Mesodermal cell (in vitro differentiated cells): ENCODE results near the gene TNFAIP3.

ENCODE experiments used
- H3K27ac ChIP-seq: 2 replicates; pipeline ENCODE4 v1.7.0; 2013; ENCODE audit warnings: mild to moderate bottlenecking, low read depth, low read length, moderate library complexity; ENCODE audit not compliant: severe bottlenecking
- H3K36me3 ChIP-seq: 2 replicates; pipeline ENCODE4 v1.7.1; 2013; ENCODE audit warnings: mild to moderate bottlenecking, low read length, moderate library complexity; ENCODE audit not compliant: control insufficient read depth, insufficient read depth
- H3K4me1 ChIP-seq: one replicate; pipeline ENCODE4 v1.7.1; 2013; ENCODE audit warnings: mild to moderate bottlenecking, low read length; ENCODE audit not compliant: insufficient read depth, control insufficient read depth, poor library complexity, severe bottlenecking
- H3K4me3 ChIP-seq: 2 replicates; pipeline ENCODE4 v1.7.0; 2013; ENCODE audit warnings: low read length, control low read depth, mild to moderate bottlenecking; ENCODE audit not compliant: insufficient read depth, poor library complexity, severe bottlenecking; ENCODE audit errors: extremely low read depth
- H3K9me3 ChIP-seq: 2 replicates; pipeline ENCODE4 v1.7.1; 2013; ENCODE audit warnings: mild to moderate bottlenecking, low read length, moderate library complexity; ENCODE audit not compliant: control insufficient read depth
- WGBS, 2 experiments: methylation state at CpG; one replicate each; pipeline ENCODE4 v1.1.5; 2013; ENCODE audit warnings: missing lambda C conversion rate in 2 of 2; ENCODE audit not compliant: insufficient coverage in 2 of 2; 5-methylcytosine and 5-hydroxymethylcytosine counted together

Gene TNFAIP3

GRCh38 chr6:137913996-137914529 is 47.0 kb downstream of the TNFAIP3 start:
- Histone ChIP-seq H3K36me3 (no peaks in the 10 kb centered on the region), H3K27ac (no peak overlapping the region), H3K4me1 (no peaks in the 10 kb centered on the region), H3K4me3 (no peak overlapping the region), H3K9me3 (peaks cover 9% of the 10 kb centered on the region)

GRCh38 chr6:137914530-137915193 is 47.6 kb downstream of the TNFAIP3 start:
- Histone ChIP-seq H3K36me3 (no peaks in the 10 kb centered on the region), H3K9me3 (peaks cover 9% of the 10 kb centered on the region), H3K4me3 (no peak overlapping the region), H3K4me1 (no peaks in the 10 kb centered on the region), H3K27ac (no peak overlapping the region)
- 86% methylated on average over 1 of the region's 4 CpGs; no CpG with 5 or more reads in 1 of the 2 experiments for WGBS, 2 experiments

DNA sequence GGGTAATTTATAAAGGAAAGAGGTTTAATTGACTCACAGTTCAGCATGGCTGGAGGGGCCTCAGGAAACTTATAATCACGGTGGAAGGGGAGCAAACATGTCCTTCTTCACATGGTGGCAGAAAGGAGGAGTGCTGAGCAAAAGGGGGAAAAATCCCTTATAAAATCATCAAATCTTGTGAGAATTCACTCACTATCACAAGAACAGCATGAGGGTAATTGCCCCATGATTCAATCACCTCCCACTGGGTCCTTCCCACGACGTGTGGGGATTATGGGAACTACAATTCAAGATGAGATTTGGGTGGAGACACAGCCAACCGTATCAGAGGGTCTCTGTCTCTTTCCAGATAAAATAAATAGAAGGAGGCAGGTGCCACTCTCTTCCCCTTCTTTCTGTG is 48.7 kb downstream of the TNFAIP3 start:
- Histone ChIP-seq H3K4me1 (no peaks in the 10 kb centered on the region), H3K9me3 (peaks cover 9% of the 10 kb centered on the region), H3K36me3 (no peaks in the 10 kb centered on the region), H3K27ac (no peak overlapping the region), H3K4me3 (no peak overlapping the region)
- 100% methylated on average over 1 of the region's 4 CpGs; no CpG with 5 or more reads in 1 of the 2 experiments for WGBS, 2 experiments

DNA sequence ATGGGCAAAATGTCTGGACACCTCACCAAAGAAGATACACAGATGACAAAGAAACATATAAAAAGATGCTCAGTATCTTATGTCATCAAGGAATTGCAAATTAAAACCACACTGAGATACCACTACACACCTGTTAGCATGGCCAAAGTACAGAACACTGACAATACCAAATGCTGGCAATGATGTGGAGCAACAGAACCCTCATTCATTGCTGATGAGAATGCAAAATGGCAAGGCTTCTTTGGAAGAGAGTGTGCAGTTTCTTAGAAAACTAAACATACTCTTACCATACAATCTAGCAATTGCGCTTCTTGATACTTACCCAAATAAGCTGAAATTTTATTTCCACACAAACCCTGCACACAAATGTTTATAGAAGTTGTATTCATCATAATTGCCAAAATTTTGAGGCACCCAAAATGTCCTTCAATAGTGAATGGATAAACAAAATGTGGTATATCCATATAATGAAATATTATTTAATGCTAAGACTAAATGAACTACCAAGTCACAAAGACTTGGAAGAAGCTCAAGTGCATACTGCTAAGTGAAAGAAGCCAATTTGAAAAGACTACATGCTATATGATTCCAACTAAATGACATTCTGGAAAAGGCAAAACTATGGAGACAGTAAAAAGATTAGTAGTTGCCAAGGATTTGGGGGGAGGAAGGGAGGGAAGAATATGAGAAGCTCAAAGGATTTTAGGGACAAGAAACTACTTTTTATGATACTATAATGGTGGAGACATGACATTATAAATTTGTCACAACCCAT is 50.7 kb downstream of the TNFAIP3 start:
- Histone ChIP-seq H3K36me3 (no peaks in the 10 kb centered on the region), H3K4me1 (no peaks in the 10 kb centered on the region), H3K4me3 (no peak overlapping the region), H3K9me3 (peaks cover 9% of the 10 kb centered on the region), H3K27ac (no peak overlapping the region)
- WGBS, 2 experiments: no CpG with 5 or more reads among the region's 1 CpG

GRCh38 chr6:137919502-137919823 is 52.4 kb downstream of the TNFAIP3 start:
- WGBS, 2 experiments: 90 to 100% methylated on average over 1 of the region's 3 CpGs
- Histone ChIP-seq H3K4me3 (no peak overlapping the region), H3K9me3 (no peaks in the 10 kb centered on the region), H3K4me1 (peaks cover 7% of the 10 kb centered on the region), H3K27ac (no peak overlapping the region), H3K36me3 (no peaks in the 10 kb centered on the region)

DNA sequence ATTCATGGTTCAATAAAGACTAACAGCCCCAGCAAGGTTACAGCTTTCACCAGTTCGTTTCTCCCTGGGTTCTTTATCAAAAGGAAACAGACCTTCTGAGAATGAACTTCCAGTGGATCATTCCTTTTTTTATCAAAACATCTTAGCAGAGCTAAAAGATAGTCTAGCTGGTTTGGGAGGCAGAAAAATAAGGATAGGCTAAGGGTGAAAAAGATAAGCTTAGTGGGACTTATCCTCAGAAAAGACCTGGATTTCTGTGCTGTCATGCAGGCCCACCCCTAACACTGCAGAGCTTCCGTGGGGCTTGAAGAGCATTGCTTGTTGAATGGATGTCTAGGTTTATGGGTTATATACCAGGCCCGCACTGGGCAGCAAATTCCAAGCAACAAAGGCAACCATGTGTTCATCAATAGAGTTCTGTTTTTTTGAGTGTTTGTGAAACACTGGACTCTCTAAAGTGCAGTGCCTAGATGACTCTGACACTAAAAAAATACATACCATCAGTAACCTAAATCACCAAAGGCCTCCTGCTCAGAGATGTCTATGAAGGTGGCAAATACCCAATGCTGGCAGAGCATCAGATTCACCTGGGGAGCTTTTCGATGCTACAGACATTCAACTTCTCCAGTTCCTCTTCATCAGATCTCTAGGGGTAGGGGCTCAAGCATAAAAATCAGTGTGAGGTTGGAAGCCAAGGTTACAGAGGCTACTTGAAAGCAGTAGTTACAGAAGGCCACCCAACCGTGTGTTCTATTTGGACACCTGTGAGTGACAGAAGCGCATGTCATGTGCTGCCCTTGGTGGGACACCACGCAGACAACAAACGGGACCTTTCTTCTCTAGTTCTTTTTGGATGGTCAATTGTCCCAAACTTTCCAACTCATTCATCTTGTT is 53.0 kb downstream of the TNFAIP3 start:
- H3K4me1 ChIP-seq: peaks cover 13% of the 10 kb centered on the region
- no peak overlapping the region for H3K27ac ChIP-seq
- no peaks in the 10 kb centered on the region for H3K9me3 ChIP-seq
- 92 to 95% methylated on average over 4 to 5 of the region's 8 CpGs for WGBS, 2 experiments
- no peaks in the 10 kb centered on the region for H3K36me3 ChIP-seq
- H3K4me3 ChIP-seq: no peak overlapping the region

DNA sequence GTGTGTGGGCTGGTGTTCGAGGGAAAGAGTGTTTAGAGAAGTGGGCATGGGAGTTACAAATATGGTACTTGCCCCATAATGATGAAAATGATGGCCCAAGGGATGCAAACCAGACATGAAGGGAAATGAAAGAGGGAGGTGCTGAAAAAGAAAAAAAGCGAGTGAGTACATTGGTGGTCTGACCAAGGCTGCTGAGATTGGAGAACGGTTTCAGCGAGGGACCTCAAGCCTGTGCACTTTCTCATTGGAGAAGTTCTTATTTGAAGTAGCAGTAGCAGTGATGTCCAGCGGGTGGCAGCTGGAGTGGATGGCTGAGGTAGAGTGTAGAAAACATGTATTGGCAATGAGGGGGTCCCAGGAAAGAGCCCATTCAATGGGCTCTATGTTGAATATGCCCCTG is 54.8 kb downstream of the TNFAIP3 start:
- no peak overlapping the region for H3K27ac ChIP-seq
- WGBS, 2 experiments: 90 to 92% methylated on average over 5 of the region's 5 CpGs
- peaks cover 29% of the 10 kb centered on the region for H3K4me1 ChIP-seq
- no peak overlapping the region for H3K4me3 ChIP-seq
- no peaks in the 10 kb centered on the region for H3K36me3 ChIP-seq
- no peaks in the 10 kb centered on the region for H3K9me3 ChIP-seq

- Histone ChIP-seq H3K4me1 (peaks cover 41% of the 10 kb centered on the region), H3K4me3 (no peak overlapping the region), H3K27ac (peak overlapping the region; percentile 24), H3K9me3 (no peaks in the 10 kb centered on the region), H3K36me3 (no peaks in the 10 kb centered on the region)
- WGBS, 2 experiments: 94 to 95% methylated on average over 2 of the region's 4 CpGs
These were observed 57.0 kb downstream of the TNFAIP3 start for GRCh38 chr6:137923866-137924653.

GRCh38 chr6:137925141-137925698 is 58.2 kb downstream of the TNFAIP3 start:
- Histone ChIP-seq H3K4me3 (no peak overlapping the region), H3K36me3 (no peaks in the 10 kb centered on the region), H3K27ac (peak overlapping the region; percentile 60), H3K4me1 (peaks cover 41% of the 10 kb centered on the region), H3K9me3 (no peaks in the 10 kb centered on the region)
- WGBS, 2 experiments: 89% methylated on average over 12 of the region's 12 CpGs
